Neural cell (in vitro differentiated cells): ENCODE data around the gene CASP12. TPM values are rescaled to one million over a fixed set of nuclear protein-coding genes. Genes with fewer than 3 reads are reported as not detected.

Experiments used
- H2AFZ ChIP-seq: fragments of 200-600, 300-800 bp; sonication (generic), shearing (Covaris generic); 2 replicates; pipeline ENCODE4 v1.6.0; 2014; ENCODE audit warnings: low read depth, mild to moderate bottlenecking, antibody characterized with exemption, low read length, moderate library complexity
- H3F3A ChIP-seq: fragments of 200-600 bp; shearing (Covaris generic); 2 replicates; pipeline ENCODE4 v1.6.1; 2016; ENCODE audit warnings: mild to moderate bottlenecking, moderate library complexity, mixed read lengths, antibody characterized with exemption, low read length; ENCODE audit not compliant: insufficient read depth, poor library complexity, severe bottlenecking
- H3K27ac ChIP-seq: fragments of 200-600, 300-800 bp; sonication (generic), shearing (Covaris generic); 2 replicates; pipeline ENCODE4 v1.5.1; 2014; ENCODE audit warnings: mild to moderate bottlenecking, low read length, moderate library complexity
- H3K27me3 ChIP-seq: fragments of 300-800, 200-600 bp; sonication (generic), shearing (Covaris generic); 2 replicates; pipeline ENCODE4 v1.6.0; 2014; ENCODE audit warnings: mild to moderate bottlenecking, low read depth, low read length, moderate library complexity; ENCODE audit not compliant: insufficient read depth
- H3K36me3 ChIP-seq: fragments of 300-800, 200-600 bp; sonication (generic), shearing (Covaris generic); 2 replicates; pipeline ENCODE4 v1.5.1; 2014; ENCODE audit warnings: mild to moderate bottlenecking, antibody characterized with exemption, low read length, moderate library complexity; ENCODE audit not compliant: insufficient read depth
- H3K4me2 ChIP-seq: fragments of 300-800, 200-600 bp; sonication (generic), shearing (Covaris generic); 2 replicates; pipeline ENCODE4 v1.6.0; 2014; ENCODE audit warnings: mild to moderate bottlenecking, low read length
- H3K4me3 ChIP-seq: fragments of 300-800, 200-600 bp; sonication (generic), shearing (Covaris generic); 2 replicates; pipeline ENCODE4 v1.5.1; 2014; ENCODE audit warnings: mild to moderate bottlenecking, low read length, moderate library complexity
- H3K79me2 ChIP-seq: fragments of 200-600 bp; shearing (Covaris generic); replicated peaks from 2 replicates; pipeline ENCODE4 v1.6.0; 2014; ENCODE audit warnings: mild to moderate bottlenecking, low read length, moderate library complexity; ENCODE audit not compliant: insufficient read depth
- H3K9ac ChIP-seq: fragments of 300-800, 200-600 bp; sonication (generic), shearing (Covaris generic); 2 replicates; pipeline ENCODE4 v1.6.1; 2016; ENCODE audit warnings: mild to moderate bottlenecking, low read length, mixed read lengths
- H3K9me2 ChIP-seq: fragments of 200-600 bp; shearing (Covaris generic); 2 replicates; pipeline ENCODE4 v1.6.1; 2016; ENCODE audit warnings: mild to moderate bottlenecking, low read length, mixed read lengths; ENCODE audit not compliant: insufficient read depth
- H3K9me3 ChIP-seq: fragments of 200-600, 300-800 bp; sonication (generic), shearing (Covaris generic); 2 replicates; pipeline ENCODE4 v1.6.1; 2016; ENCODE audit warnings: mild to moderate bottlenecking, mixed run types, low read length, moderate library complexity, mixed read lengths
- H4K20me1 ChIP-seq: fragments of 200-600 bp; shearing (Covaris generic); 2 replicates; pipeline ENCODE4 v1.6.1; 2016; ENCODE audit warnings: mild to moderate bottlenecking, mixed run types; ENCODE audit not compliant: insufficient read depth
- CTCF ChIP-seq: fragments of 450-650 bp; IDR thresholded peaks from 2 replicates; pipeline ENCODE4 v1.5.1; 2014; ENCODE audit warnings: antibody characterized with exemption, mild to moderate bottlenecking, moderate library complexity; ENCODE audit not compliant: poor library complexity, severe bottlenecking
- EP300 ChIP-seq: fragments of 450-650 bp; conservative IDR thresholded peaks from 2 replicates; pipeline ENCODE4 v1.6.1; 2014; ENCODE audit warnings: antibody characterized with exemption, mild to moderate bottlenecking, moderate library complexity; ENCODE audit not compliant: poor library complexity, severe bottlenecking
- EZH2 ChIP-seq: fragments of 200-600, 300-800 bp; shearing (Covaris generic), sonication (generic); IDR thresholded peaks from 2 replicates; pipeline ENCODE4 v1.6.1; 2014; ENCODE audit warnings: antibody characterized with exemption, low read length, borderline replicate concordance, mild to moderate bottlenecking; ENCODE audit not compliant: insufficient read depth, poor library complexity, severe bottlenecking
- MXI1 ChIP-seq: fragments of 450-650 bp; conservative IDR thresholded peaks from 2 replicates; pipeline ENCODE4 v1.6.1; 2014; ENCODE audit warnings: antibody characterized with exemption, mild to moderate bottlenecking; ENCODE audit not compliant: poor library complexity, severe bottlenecking
- POLR2AphosphoS5 ChIP-seq: IDR thresholded peaks from 2 replicates; pipeline ENCODE4 v1.6.1; 2012
- RAD21 ChIP-seq: fragments of 450-650 bp; conservative IDR thresholded peaks from 2 replicates; pipeline ENCODE4 v1.6.1; 2014; ENCODE audit warnings: antibody characterized with exemption, mild to moderate bottlenecking, moderate library complexity
- REST ChIP-seq: IDR thresholded peaks from 2 replicates; pipeline ENCODE4 v1.6.1; 2012; ENCODE audit warnings: borderline replicate concordance
- SMC3 ChIP-seq: fragments of 450-650 bp; conservative IDR thresholded peaks from 2 replicates; pipeline ENCODE4 v1.6.1; 2014; ENCODE audit warnings: antibody characterized with exemption, mild to moderate bottlenecking, moderate library complexity; ENCODE audit not compliant: poor library complexity
- TAF1 ChIP-seq: IDR thresholded peaks from 2 replicates; pipeline ENCODE4 v1.6.1; 2012; ENCODE audit warnings: low read depth
- polyA plus RNA-seq: library from polyadenylated mRNA; depleted of rRNA; stranded (reverse); fragments of >200 nt; gene quantifications from 2 replicates; pipeline ENCODE4 v1.2.3, GENCODE V29; 2014

Gene CASP12
- polyA plus RNA-seq, 1 donor from 2014 or later: not detected

- H3K27me3 ChIP-seq: no peaks in the 10 kb centered on the region
- no peak overlapping the region for H3K4me2 ChIP-seq
- no peaks in the 10 kb centered on the region for H3F3A ChIP-seq
- H3K4me3 ChIP-seq: no peak overlapping the region
- TF ChIP-seq SMC3 (no peak), TAF1 (no peak), POLR2AphosphoS5 (no peak), MXI1 (no peak), RAD21 (no peak)
- H2AFZ ChIP-seq: no peak overlapping the region
- H3K9ac ChIP-seq: no peak overlapping the region
- no peaks in the 10 kb centered on the region for H3K9me3 ChIP-seq
- H4K20me1 ChIP-seq: no peaks in the 10 kb centered on the region
- no peak overlapping the region for H3K27ac ChIP-seq
- no peaks in the 10 kb centered on the region for H3K79me2 ChIP-seq
- H3K36me3 ChIP-seq: no peaks in the 10 kb centered on the region
- H3K9me2 ChIP-seq: no peaks in the 10 kb centered on the region
Observed at GRCh38 chr11:104916442-104916841, 18.2 kb upstream of the CASP12 start.

- no peak overlapping the region for H3K27ac ChIP-seq
- no peaks in the 10 kb centered on the region for H3K27me3 ChIP-seq
- no peaks in the 10 kb centered on the region for H3K79me2 ChIP-seq
- no peak for TF ChIP-seq SMC3
- no peak for TF ChIP-seq RAD21
- TF ChIP-seq CTCF: no peak
- no peak for TF ChIP-seq EZH2
- no peak for TF ChIP-seq TAF1
- no peak for TF ChIP-seq MXI1
- TF ChIP-seq EP300: no peak
- no peak for TF ChIP-seq REST
- no peak for TF ChIP-seq POLR2AphosphoS5
- no peak overlapping the region for H3K4me3 ChIP-seq
- no peaks in the 10 kb centered on the region for H3K36me3 ChIP-seq
- no peak overlapping the region for H3K4me2 ChIP-seq
- no peaks in the 10 kb centered on the region for H4K20me1 ChIP-seq
- no peaks in the 10 kb centered on the region for H3K9me2 ChIP-seq
- no peak overlapping the region for H3K9ac ChIP-seq
- H3F3A ChIP-seq: no peaks in the 10 kb centered on the region
- no peaks in the 10 kb centered on the region for H3K9me3 ChIP-seq
- H2AFZ ChIP-seq: no peak overlapping the region
Observed at GRCh38 chr11:104912102-104912501, 13.8 kb upstream of the CASP12 start.

- Histone ChIP-seq H3K27ac (no peak overlapping the region), H3K36me3 (no peaks in the 10 kb centered on the region), H4K20me1 (no peaks in the 10 kb centered on the region), H3K9me3 (no peaks in the 10 kb centered on the region), H3K9me2 (no peaks in the 10 kb centered on the region), H2AFZ (no peak overlapping the region), H3K9ac (no peak overlapping the region), H3K4me2 (no peak overlapping the region), H3K4me3 (no peak overlapping the region), H3K27me3 (no peaks in the 10 kb centered on the region), H3F3A (no peaks in the 10 kb centered on the region), H3K79me2 (no peaks in the 10 kb centered on the region)
- TF ChIP-seq EP300 (no peak), SMC3 (no peak), EZH2 (no peak), POLR2AphosphoS5 (no peak), CTCF (no peak)
Observed at GRCh38 chr11:104908186-104908531, 9.9 kb upstream of the CASP12 start.
